Glomerular endothelial cell (primary cell): Measurements from ENCODE around the gene PMVK. TPM values are rescaled to one million over a fixed set of nuclear protein-coding genes. Genes with fewer than 3 reads are reported as not detected.
"Not testable (repeated sequence)": the region's sequence is repeated elsewhere in the genome, so short reads cannot be mapped to it uniquely, and the experiment has no call there.

Experiments used
- DNase-seq: peaks from one replicate; pipeline ENCODE4 v3.0.0-alpha.2; 2011; ENCODE audit warnings: low read depth, low spot score; ENCODE audit errors: extremely low read depth
- total RNA-seq: library from RNA; depleted of rRNA; stranded (reverse); fragments of >200 nt; gene quantifications from 2 replicates; pipeline ENCODE4 v1.2.3, GENCODE V29; 2015

PMVK gene
- total RNA-seq, 1 donor from 2014 or later = 11.6 TPM

DNA sequence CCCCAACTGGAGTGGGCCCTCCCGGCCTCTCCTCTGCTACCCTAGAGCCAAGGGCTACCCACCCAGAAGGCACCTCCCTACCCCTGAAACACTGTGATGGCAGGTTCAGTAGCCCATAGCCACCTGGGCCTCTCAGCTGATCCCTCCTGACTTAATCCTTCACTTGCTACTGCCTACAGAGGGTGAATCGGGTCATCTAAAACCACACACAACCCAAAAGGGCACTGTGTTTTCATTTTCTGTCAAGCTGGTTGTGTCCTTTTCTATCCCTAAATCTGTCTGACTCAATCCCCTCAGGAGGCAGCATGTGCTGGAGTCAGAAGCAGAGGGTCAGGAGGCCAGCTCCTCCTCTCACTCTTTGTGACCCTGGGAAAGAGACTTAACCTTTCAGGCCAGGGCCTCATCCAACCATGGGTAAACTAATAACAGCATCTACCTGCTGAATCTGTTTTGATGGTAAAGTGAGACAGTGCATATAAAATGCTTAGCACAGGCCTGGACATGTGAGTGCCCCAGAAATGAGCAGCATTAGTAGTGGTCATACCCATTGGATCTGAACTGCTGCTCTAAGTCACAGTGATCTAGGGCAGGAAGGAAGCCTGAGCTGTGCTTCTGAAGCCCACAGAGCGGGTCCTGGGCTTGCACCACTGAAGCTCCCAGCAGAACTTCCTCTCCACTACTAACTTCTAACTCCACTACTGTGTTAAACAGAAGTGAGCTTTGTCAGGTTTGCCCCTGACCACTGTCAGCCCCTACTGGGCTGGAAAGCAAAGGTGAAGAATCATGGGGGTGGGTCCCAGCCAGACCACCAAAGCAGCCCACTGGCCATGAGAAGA, 11.0 kb downstream of the PMVK start:
- DNase-seq = no peak

- DNase-seq = no peak
Observed at GRCh38 chr1:154923695-154924094, 12.8 kb downstream of the PMVK start.

DNA sequence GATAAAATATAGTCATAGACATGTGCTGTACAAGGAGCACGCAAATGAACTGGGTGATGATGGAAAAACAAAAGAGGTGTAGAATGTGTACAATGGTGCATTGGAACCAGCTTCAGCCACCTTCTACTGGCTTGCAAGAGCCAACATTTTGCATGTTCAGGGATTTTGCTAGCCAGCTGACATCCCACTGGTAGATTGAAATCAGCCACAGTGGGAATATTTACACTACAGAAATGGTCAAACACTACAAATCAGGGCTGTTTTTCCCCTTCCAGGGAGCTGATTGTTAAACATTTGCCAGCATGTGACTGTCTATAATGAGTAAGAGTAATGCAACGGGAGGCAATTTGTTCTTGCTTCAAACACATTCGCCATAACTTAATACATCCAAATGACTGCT, 23.2 kb downstream of the PMVK start:
- DNase-seq = no peak

- DNase-seq = no peak
Observed at GRCh38 chr1:154912755-154913154, 23.8 kb downstream of the PMVK start.

DNA sequence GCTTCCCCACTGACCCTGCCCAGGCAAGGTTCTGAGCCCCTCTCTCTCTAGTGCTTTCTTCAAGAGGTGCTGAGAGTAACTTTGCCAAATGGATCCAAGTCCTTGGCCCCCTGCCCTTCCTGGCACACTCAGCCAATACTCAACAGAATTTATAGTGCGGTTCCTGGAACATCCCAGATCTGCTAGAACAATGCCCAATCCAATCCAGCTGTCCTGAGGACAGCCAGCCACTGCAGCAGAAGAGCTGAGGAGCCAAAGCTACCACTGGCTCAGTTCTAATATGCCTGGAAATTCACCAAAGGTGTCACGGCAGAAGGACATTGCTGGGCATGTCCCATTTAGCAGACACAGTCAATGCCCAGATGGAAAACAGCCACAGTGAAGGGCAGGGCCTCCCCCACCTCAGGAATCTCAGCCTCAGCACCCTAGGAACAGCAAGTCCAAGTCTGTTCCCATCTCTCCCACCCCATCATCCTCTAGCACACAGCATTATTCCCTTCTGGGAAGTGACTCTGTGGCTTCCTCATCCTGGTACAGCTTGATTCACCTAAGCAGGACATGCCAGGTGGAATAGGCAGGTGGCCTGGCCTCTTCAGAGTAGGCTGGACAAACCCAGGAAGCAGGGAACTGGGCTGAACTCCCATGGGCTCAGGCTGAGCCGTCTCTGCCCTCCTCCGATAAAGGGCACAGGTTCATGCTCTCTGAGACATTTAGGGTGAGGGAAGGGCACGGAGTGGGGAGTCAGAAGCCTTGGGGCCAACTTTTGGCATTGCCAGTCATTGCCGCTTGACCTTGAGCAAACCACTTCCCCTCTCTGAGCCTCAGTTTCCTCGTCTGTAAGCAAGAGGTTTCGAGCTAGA, 24.6 kb downstream of the PMVK start:
- DNase-seq = no peak

GRCh38 chr1:154910851-154911250, 25.7 kb downstream of the PMVK start:
- no peak for DNase-seq

- no peak for DNase-seq
Observed at GRCh38 chr1:154908937-154909336, 27.6 kb downstream of the PMVK start.

GRCh38 chr1:154908129-154908528, 28.4 kb downstream of the PMVK start:
- not testable (repeated sequence) for DNase-seq

DNA sequence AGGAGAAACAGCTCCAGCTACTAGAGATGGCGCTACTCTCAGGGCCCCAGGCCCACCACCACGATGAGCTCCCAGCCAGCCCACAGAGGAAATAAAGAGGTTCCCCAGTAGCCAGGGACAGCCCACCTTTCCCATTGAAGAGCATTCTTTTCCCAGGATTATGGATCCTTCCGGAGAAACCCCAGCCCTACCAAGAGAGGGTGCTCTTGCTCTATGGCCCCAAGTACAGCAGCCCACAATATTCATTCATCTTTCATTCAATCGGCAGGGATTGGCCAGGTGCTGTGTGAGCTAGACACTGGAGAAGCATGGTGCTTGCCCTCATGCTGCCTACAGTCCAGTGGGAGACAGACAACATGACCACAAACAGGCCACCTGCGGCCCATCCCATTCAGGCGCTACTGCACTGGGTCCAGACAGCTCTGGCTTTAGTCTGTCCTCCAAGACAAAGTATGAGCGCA, 29.9 kb downstream of the PMVK start:
- DNase-seq = no peak

DNA sequence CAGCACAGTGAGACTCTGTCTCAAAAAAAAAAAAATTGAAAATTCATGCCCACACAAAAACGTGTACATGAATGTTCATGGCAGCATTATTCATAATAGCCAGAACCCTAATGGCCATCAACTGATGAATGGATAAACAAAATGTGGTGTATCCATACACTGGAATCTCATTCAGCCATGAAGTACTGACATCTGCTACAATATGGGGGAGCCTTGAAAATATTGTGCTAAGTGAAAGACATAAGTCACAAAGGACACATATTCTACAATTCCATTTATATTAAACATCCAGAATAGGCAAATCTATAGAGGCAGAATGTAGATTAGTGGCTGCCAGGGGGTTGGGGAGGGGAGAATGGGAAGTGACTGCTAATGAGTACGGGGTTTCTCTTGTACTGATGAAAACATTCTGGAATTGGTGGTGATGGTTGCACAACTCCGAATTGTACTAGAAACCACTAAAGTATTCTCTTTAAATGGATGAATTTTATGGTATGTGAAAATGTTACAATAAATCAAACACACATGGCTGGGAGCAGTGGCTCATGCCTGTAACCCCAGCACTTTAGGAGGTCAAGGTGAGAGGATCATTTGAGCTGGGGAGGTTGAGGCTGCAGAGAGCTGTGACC, 33.5 kb downstream of the PMVK start:
- no peak for DNase-seq

GRCh38 chr1:154901591-154901990, 34.9 kb downstream of the PMVK start:
- no peak for DNase-seq

DNA sequence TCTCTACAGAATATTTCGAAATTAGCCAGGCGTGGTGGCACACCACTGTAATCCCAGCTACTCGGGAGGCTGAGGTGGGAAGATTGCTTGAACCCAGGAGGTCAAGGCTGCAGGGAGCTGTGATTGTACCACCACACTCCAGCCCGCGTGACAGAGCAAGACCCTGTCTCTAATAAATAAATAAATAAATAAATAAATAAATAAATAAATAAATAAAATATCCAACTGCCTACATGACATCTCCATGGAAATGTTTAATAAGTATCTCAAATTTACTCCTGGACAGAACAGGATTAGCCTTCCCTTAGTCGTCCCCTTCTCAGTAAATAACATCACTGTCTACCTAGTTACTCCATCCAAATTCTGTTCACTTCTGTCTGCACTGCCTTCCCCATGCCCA, 37.5 kb downstream of the PMVK start:
- DNase-seq = no peak

DNA sequence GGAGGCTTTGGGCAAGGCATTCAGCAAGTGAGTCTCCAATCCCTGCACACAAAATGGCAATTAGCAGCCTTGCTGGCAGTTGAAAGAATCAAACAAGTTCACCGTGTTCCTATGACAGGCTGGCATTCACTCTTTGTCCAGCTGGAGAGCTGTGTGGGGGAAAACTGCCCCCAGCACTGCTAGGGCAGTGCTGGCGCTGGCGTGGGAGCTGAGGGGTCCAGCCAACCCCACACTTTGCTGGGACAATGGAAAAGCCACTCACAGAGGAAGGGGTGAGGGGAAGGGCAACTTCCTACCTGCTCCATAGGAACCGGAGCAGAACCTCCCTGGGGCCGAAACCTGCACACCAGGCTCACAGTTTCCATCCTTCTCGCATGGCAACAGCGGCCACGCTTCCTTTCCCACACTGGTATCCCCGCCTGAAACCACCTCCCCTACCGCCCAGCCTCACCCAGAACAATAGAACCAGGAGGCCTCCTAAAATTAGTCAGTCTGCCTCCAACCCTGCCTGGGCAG, 39.7 kb downstream of the PMVK start:
- DNase-seq = peak; percentile 23

GRCh38 chr1:154895798-154896197, 40.7 kb downstream of the PMVK start:
- DNase-seq = no peak

DNA sequence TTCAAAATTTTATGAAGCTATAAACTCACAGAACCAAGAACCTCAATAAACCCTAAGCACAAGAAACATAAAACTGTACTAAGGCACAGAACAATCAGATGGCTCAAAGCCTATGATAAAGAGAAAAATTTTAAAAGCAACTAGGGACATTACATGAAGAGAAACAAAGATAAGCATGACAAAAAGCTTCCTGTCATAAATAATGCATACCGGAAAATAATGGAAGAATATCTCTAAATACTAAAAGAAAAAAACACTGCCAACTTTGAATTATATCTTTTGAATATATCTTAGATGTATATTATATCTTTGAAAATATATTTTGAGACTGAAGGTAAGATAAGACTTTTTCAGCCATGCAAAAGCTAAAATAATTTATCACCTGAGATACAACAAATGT, 45.1 kb downstream of the PMVK start:
- no peak for DNase-seq

DNA sequence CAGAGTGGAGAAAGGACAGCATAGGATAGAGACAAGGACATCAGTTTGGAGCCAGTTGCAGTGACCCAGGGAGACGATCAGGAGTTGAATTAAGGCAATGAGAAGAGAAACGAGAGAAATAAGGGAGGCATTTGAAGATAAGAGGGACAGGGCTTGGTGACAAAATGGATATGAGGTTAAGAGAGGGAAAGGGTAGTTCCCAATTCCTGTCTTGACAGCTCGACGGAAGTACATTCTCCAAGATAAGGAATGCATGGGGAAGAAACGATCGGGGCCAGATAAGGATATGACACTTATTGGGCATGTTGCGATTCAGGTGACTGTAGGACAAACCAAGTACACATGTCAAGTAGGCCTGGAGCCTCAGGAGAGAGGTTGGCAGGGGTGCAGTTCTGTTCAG, 47.8 kb downstream of the PMVK start:
- DNase-seq = no peak

DNA sequence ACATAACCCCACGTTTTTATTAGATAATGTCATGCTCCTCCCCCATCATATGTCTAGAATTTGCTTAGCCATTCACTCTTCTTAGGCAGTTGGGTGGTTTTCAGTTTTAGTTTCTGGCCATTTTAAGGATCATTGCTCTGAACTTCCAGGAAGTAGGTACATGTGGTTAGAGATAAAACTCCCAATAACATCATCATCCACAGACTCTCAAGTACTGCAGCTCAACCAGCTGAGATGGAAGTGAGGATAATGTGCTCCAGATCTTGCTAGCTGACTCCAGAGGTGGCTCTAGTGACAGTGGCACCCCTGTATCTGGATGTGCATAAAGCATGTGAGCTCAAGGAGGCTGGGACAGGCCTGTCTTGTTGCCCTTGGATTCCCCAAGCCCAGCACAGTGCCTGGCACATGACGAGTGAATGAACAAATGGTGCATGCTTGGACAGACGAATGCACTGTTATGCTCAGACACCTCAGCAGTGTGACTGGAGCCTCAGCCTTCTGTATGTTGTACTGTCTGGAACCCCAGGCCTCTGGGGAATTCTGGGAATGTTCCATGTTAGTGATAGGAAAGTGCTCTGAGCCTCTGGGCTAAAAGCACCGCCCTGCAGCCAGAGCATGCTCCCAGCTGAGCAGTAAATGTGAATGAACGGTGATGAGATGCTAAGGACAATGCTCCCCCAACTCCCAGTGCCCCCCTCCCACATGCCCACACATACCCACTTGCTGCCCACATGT, 50.1 kb downstream of the PMVK start:
- no peak for DNase-seq

- DNase-seq = no peak
Observed at GRCh38 chr1:154884869-154885701, 51.4 kb downstream of the PMVK start.
